Lower leg skin (tissue), 4 donors: ENCODE measurements around the gene YTHDC2. TPM values are rescaled to one million over a fixed set of nuclear protein-coding genes. Genes with fewer than 3 reads are reported as not detected.
A peak's percentile ranks its signal among the peaks of the same experiment; 100 is the strongest.

ENCODE experiments used
- DNase-seq, 2 donors: peaks; one replicate each; pipeline ENCODE4 v3.0.0-alpha.2; 2019; ENCODE audit warnings: low spot score in 2 of 2
- H3K4me3 ChIP-seq: fragments of 200-600 bp; sonication (generic); 2 replicates; pipeline ENCODE4 v1.5.1; 2017; ENCODE audit warnings: mild to moderate bottlenecking, low read depth; ENCODE audit not compliant: poor library complexity, severe bottlenecking
- CTCF ChIP-seq, 3 donors: fragments of 450-650 bp; IDR thresholded peaks; one replicate each; pipeline ENCODE4 v1.5.1; 2016; ENCODE audit warnings: antibody characterized with exemption in 3 of 3, mild to moderate bottlenecking in 3 of 3, moderate library complexity in 2 of 3
- POLR2A ChIP-seq, 2 donors: fragments of 450-650 bp; IDR thresholded peaks; one replicate each; pipeline ENCODE4 v1.6.1; 2016 to 2017; ENCODE audit warnings: antibody characterized with exemption in 2 of 2, mild to moderate bottlenecking in 1 of 2, moderate library complexity in 1 of 2
- WGBS, 2 donors: methylation state at CpG; one replicate each; pipeline ENCODE4 v1.1.5; 2018; 5-methylcytosine and 5-hydroxymethylcytosine counted together
- intact Hi-C: fragments of 100-400 bp; cut with DNase I; formaldehyde crosslinking; loops from one replicate; pipeline ENCODE4 v1.15.0; 2023; ENCODE audit warnings: low total_unique reads
- total RNA-seq, 4 donors: library from RNA; depleted of rRNA; stranded (reverse); fragments of >200 nt; gene quantifications; one replicate each; pipeline ENCODE4 v1.1.0, GENCODE V29; 2016

The YTHDC2 gene
- total RNA-seq, 4 donors from 2014 or later = 13.8 to 28.4 (median 16.7) TPM

DNA sequence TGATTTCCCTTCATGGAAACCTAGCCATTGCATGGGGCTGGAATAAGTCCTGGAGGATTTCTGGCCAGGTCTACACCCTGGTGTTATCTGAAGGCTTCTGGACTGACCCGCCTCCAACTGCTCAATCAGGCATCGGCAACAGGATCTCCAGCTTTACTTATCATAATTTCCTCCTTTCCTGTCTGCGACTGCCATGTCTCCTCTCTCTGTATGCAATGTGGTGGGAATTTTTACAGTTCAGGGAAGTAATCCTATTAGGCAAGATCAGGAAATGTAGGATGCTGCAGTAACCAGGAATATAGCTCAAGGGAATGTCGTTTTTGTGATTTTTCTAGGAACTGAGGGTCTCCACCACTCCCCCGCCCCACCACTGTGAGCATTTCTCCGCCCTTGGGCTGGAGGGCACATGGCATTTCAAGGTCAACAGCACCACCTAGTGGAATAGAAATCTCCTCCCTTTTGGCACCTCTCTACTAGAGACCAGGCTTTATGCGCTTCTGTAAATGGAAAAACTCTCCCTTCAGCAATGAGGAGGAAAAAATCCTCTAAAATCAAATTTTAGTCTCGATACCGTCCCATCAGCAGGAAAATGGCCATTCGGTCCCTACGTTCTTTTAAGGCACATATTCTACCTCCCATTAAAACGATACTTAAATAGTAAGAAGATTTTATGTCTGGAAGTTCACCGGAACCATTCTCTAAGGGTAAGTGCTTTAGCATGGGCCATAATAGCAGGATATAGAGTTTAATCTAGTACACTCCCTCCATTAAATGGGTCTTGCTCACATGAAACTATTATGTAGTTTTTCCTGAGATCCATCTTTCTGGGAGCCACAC, 93.0 kb downstream of the YTHDC2 start:
- WGBS, 2 donors = 28 to 33% methylated on average over 13 of the region's 13 CpGs
- peak in 1 of 2 donors; percentile 48 for DNase-seq
- no peak overlapping the region for H3K4me3 ChIP-seq
- intact Hi-C loops = loop anchor here (5.0 kb wide), 1 partner anchor 609 kb away; no protein-coding TSS in a partner anchor
- TF ChIP-seq CTCF (IDR thresholded peaks at IDR 0.05) (no peak), POLR2A (IDR thresholded peaks at IDR 0.05) (no peak)

GRCh38 chr5:113607361-113607760, 93.9 kb downstream of the YTHDC2 start:
- intact Hi-C loops = loop anchor here (5.0 kb wide), 1 partner anchor 610 kb away; no protein-coding TSS in a partner anchor
- H3K4me3 ChIP-seq = no peak overlapping the region
- DNase-seq = no peak
- 62 to 80% methylated on average over 3 of the region's 3 CpGs for WGBS, 2 donors
- no peak for TF ChIP-seq CTCF (IDR thresholded peaks at IDR 0.05)
- TF ChIP-seq POLR2A (IDR thresholded peaks at IDR 0.05) = no peak

GRCh38 chr5:113608113-113608596, 94.7 kb downstream of the YTHDC2 start:
- no peak for TF ChIP-seq POLR2A (IDR thresholded peaks at IDR 0.05)
- no peak for TF ChIP-seq CTCF (IDR thresholded peaks at IDR 0.05)
- intact Hi-C loops = loop anchor here (5.0 kb wide), 1 partner anchor 611 kb away; no protein-coding TSS in a partner anchor
- no peak for DNase-seq
- no peak overlapping the region for H3K4me3 ChIP-seq
- 46 to 59% methylated on average over 3 of the region's 3 CpGs for WGBS, 2 donors

- no peak for DNase-seq
Observed at GRCh38 chr5:113612060-113612496, 98.6 kb downstream of the YTHDC2 start.

GRCh38 chr5:113614191-113614590, 100.7 kb downstream of the YTHDC2 start:
- intact Hi-C loops = loop anchor here (10.0 kb wide), 1 partner anchor 831 kb away; no protein-coding TSS in a partner anchor
- no peak for DNase-seq
- WGBS, 2 donors = 31 to 57% methylated on average over 1 of the region's 1 CpG
- TF ChIP-seq POLR2A (IDR thresholded peaks at IDR 0.05) (no peak), CTCF (IDR thresholded peaks at IDR 0.05) (no peak)
- no peak overlapping the region for H3K4me3 ChIP-seq

More at GRCh38 chr5:113612060-113612496, 98.6 kb downstream of the YTHDC2 start:
- intact Hi-C loops = loop anchor here (10.0 kb wide), 1 partner anchor 833 kb away; no protein-coding TSS in a partner anchor
- H3K4me3 ChIP-seq = no peak overlapping the region
- no peak for TF ChIP-seq POLR2A (IDR thresholded peaks at IDR 0.05)
- TF ChIP-seq CTCF (IDR thresholded peaks at IDR 0.05) = no peak
- WGBS, 2 donors = 1 to 2% methylated on average over 4 of the region's 4 CpGs
